HG03439 (cell line): ENCODE data around the gene WFDC12.

ENCODE experiments used
- ATAC-seq: cut with Tn5 transposase; IDR thresholded peaks from one replicate; pipeline ENCODE4 v1.9.1; 2021; ENCODE audit warnings: mild to moderate bottlenecking, moderate library complexity; ENCODE audit not compliant: unreplicated experiment

Gene WFDC12

GRCh38 chr20:45115829-45116228 is 8.4 kb downstream of the WFDC12 start:
- ATAC-seq = no peak

GRCh38 chr20:45115386-45115774 is 8.9 kb downstream of the WFDC12 start:
- ATAC-seq = no peak

DNA sequence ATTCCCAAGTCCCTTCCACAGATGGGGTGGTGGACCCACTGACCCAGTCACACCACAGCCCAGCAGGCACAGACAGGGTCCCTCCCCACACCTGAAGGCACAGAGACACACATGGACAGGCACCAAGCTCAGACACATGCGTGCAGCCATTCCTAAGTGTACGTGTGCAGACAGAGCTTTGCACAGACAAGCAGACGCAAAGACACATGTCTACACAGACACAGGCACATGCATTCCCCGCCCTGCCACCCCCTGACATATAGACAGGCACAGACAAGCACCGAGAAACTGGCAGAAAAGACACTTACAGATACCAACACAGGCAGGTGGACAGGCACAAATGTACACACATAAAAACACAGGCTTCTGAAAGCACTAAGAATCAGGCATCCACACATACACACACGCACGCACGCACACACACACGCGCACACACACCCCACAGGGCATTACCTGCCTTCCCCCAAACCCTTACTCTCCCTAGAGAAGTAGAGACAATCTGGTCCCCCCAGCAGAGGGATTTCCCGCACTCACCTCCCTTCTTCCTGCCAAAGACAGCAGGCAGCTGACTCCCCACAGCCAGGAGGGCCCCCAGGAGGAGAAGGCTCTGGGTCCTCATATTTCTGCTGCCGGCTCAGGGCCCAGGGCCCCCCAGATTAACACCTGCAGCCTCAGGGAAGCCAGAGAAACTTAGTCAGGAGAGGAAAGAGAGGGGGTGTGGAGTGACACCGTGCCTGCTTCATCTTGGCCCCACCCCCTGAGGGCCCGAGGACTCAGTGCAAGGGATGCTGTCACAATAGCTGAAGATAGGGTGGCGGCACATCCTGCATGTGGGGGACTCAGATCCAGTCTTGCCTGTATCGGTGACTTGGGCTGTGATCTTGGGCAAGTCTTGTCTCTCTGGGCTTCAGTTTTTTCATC is 9.5 kb downstream of the WFDC12 start, which contains the start of gene WFDC5:
WFDC5 (minus strand) TSS at position 710 of the 921 bp plus-strand sequence; CDS start at position 619, 91 bp downstream.
- ATAC-seq = no peak

GRCh38 chr20:45113865-45114264 is 10.4 kb downstream of the WFDC12 start:
- ATAC-seq = no peak

DNA sequence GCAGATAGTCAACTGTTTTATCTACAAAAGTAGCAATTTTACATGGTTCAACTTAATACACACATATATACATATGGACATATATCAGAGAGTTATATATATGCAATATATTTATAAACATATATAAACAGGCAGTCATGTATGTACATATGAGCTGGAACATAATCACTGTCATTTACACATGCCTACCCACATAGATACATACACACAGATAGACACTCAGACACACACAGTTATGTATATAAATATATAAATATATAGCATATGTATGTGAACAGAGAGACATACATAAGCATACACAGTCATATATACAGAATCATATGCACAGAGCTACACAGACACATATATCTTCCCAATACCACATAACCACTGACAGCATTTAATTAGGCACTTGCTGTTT is 11.5 kb downstream of the WFDC12 start:
- ATAC-seq = no peak

DNA sequence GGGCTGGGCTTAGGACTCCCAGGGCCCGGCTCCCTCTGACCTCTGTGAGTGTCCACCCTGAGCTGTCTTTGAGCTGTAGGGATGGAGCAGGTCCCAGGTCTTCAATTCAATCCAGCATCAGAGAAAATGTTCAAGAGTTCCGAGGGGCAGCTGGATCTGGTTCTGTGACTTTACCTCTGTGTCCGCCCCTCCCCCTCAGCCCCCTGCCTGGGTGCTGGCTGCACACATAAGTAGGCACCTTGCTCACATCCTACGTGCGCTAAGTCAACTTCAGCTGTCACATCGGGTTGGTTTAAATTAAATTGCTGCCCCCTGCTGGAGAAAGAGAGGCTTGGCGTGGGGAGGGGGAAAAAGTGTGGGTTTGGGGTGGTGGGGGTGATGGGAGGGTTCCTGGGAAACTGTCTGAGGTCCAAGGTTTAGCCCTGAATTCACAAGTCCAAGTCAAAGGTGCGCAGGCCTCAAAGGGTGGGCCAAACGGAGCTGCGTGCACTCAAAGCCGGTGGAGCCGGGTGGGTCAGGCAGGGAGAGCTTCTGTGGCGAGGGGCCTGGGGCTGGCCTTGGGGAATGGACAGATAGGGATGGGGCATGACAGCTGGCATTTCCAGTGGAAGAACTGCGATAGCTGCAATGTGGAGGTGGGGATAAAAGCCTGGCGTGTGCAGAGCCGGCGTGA is 12.3 kb downstream of the WFDC12 start:
- ATAC-seq = no peak

GRCh38 chr20:45111285-45111684 is 13.0 kb downstream of the WFDC12 start:
- no peak for ATAC-seq

DNA sequence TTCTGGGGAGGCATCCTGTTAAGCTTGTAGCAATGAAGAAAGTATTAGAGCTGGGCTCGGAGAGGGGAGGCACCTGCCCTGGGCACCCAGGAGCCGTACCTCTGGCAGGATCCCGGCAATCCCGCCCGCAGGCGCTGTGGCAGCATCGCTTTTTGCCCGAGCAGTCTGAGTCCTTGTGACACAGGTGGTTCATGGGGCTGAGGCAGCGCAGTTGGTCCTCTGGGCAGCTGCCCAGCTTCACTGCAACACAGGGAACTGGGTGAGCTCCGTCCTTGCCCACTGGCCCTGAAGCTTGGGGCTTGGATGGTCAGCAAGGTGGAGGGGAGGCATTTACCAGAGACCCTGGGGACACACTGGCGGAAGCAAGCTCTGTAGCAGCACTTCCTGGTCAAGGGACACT is 14.0 kb downstream of the WFDC12 start:
- no peak for ATAC-seq

DNA sequence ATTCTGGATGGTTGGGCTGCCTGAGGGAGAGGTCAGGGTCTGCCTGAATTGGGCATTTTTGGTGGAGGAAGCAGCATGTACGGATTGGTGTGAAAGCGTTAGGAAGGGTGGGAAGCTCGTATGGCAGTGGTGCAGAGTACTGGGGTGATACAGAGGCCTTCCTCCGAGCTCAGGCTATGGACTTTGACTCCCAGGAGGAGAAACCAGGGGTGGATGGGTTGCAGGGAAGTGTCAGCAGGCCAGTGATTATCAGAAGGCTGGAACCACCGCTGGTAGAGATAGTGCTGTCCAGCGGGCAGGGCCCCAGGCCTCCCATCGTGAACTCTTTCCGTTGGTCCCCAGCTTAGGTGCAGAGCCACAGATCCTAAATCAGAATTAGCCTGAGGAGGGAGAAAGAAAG is 14.6 kb downstream of the WFDC12 start:
- ATAC-seq = no peak

GRCh38 chr20:45105317-45105716 is 18.9 kb downstream of the WFDC12 start:
- no peak for ATAC-seq

DNA sequence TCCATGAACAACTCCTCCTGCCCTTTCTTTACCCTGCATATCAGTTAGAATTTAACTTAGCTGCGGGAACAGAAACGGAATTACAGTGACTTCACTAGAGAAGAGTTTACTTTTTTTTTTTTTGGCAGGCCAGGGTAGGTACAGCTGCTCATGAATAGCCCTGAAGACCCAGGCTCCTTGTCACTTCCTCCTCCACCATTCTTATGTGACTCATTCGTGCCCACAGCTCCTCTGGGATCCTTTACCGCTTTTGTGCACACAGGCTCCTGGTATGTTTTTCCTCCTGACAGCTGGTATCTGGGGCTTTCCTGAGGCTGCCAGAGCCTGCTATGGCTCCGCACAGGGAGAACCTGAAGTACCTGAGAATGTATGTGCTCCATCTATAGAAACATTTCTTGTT is 19.5 kb downstream of the WFDC12 start:
- ATAC-seq = no peak

GRCh38 chr20:45103072-45103471 is 21.2 kb downstream of the WFDC12 start:
- no peak for ATAC-seq

- ATAC-seq = no peak
Observed at GRCh38 chr20:45101333-45101850, 22.9 kb downstream of the WFDC12 start.

DNA sequence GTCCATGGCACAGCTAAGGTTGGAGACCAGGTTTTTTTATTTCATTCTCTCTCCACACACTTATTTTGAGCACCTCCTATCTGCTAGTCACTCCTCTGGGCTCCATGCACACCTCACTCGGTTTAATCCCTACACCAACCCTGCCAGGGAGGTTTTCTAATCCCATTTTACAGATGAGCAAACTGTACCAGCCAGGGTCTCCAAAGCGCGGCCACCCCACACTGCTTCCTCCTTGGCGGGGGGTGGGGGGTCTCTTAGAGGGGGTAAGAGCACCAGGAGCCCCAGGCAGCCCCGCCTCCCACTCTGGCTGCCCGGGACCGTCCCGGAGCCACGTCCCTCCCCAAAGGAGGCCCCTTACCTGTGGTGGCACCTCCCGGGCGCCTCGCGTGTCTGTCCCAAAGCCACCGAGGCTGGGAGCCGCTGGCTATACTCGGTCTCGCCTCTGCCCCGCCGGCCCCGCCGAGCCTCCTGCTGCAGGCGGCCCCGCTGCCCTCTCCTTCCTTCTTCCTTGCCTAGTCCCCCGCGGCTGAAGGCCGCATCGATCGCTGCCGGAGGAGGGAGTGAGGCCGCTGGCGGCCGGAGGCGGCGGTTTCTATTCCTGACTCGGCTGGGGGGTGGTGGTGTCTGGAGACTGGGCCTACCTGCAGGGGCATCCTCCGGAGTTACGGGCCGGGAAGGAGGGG is 23.6 kb downstream of the WFDC12 start, which contains the start of gene KCNS1:
KCNS1 (minus strand) TSS at position 565 of the 683 bp plus-strand sequence. CDS start 1,891 bp downstream, outside the sequence.
- ATAC-seq = no peak

DNA sequence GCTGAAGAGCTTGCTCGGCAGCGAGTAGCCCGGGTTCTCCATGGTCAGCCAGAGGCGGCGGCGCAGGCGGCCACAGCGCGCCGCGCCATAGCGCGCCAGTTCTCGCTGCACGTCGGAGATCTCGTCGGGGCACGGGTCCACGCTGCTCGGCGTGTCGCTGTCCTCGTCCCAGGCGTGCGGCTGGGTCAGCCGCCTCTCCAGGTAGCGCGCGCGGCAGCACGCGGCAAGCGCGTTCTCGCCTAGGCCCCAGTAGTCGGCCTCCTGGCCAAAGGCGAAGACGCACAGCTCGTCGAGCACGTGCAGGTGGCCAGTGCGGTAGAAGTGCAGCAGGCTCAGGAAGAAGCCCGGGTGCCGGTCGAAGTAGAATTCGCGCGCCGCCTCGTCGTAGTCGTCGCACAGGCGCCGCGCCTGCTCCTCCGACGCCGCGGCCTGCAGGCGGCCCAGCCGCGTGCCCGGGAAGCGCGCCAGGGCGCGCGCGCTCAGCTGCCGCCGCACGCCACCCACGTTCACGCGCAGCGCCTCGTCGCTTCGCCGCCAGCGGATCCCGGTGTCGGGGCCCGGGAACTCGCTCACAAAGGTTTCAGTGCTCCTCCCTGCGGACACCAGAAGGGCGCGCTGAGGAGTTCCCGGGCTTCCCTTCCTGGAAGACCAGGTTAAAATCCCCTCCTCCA is 26.0 kb downstream of the WFDC12 start:
- no peak for ATAC-seq

- no peak for ATAC-seq
Observed at GRCh38 chr20:45097485-45098102, 26.7 kb downstream of the WFDC12 start.

- no peak for ATAC-seq
Observed at GRCh38 chr20:45096781-45097180, 27.5 kb downstream of the WFDC12 start.

- no peak for ATAC-seq
Observed at GRCh38 chr20:45095805-45096238, 28.4 kb downstream of the WFDC12 start.

GRCh38 chr20:45094864-45095574 is 29.2 kb downstream of the WFDC12 start:
- ATAC-seq = no peak
